HL-60 (cell line): Measurements from ENCODE around the gene AK5.

Source experiments
- DNase-seq, 2 experiments: peaks; one replicate each; pipeline ENCODE4 v3.0.0-alpha.2; 2010 to 2020; ENCODE audit warnings: low read depth in 1 of 2, low spot score in 1 of 2
- H3K27ac ChIP-seq: fragments of 250-450 bp; sonication (Bioruptor Pico); replicated peaks from 2 replicates; pipeline ENCODE4 v1.5.1; 2020; ENCODE audit warnings: mild to moderate bottlenecking, moderate library complexity
- H3K27me3 ChIP-seq: fragments of 250-450 bp; sonication (Bioruptor Pico); 2 replicates; pipeline ENCODE4 v1.5.1; 2021; ENCODE audit warnings: mild to moderate bottlenecking, moderate library complexity; ENCODE audit not compliant: insufficient read depth, poor library complexity, severe bottlenecking
- H3K4me3 ChIP-seq: replicated peaks from 2 replicates; pipeline ENCODE4 v1.5.1; 2011; ENCODE audit warnings: mild to moderate bottlenecking, control low read depth, low read length; ENCODE audit not compliant: insufficient read depth
- CTCF ChIP-seq: IDR thresholded peaks from one replicate; pipeline ENCODE4 v1.5.1; 2011; ENCODE audit warnings: low read length, control low read depth, inconsistent platforms; ENCODE audit not compliant: insufficient read depth
- GABPA ChIP-seq: IDR thresholded peaks from 2 replicates; pipeline ENCODE4 v1.6.1; 2012; ENCODE audit warnings: low read depth
- POLR2AphosphoS5 ChIP-seq: IDR thresholded peaks from 2 replicates; pipeline ENCODE4 v1.6.1; 2012; ENCODE audit warnings: low read depth
- SPI1 ChIP-seq: IDR thresholded peaks from 2 replicates; pipeline ENCODE4 v1.6.1; 2012; ENCODE audit warnings: low read depth, mild to moderate bottlenecking, borderline replicate concordance
- TF ChIP-seq, protein P1 (sequence below): IDR thresholded peaks from 2 replicates; pipeline ENCODE4 v1.6.1; 2012; ENCODE audit warnings: low read depth; ENCODE audit not compliant: insufficient replicate concordance

AK5 gene

GRCh38 chr1:77532641-77533040 lies 250.8 kb downstream of the AK5 start:
- TF ChIP-seq GABPA (no peak), SPI1 (no peak), CTCF (no peak), POLR2AphosphoS5 (no peak)
- TF ChIP-seq, protein P1, sequence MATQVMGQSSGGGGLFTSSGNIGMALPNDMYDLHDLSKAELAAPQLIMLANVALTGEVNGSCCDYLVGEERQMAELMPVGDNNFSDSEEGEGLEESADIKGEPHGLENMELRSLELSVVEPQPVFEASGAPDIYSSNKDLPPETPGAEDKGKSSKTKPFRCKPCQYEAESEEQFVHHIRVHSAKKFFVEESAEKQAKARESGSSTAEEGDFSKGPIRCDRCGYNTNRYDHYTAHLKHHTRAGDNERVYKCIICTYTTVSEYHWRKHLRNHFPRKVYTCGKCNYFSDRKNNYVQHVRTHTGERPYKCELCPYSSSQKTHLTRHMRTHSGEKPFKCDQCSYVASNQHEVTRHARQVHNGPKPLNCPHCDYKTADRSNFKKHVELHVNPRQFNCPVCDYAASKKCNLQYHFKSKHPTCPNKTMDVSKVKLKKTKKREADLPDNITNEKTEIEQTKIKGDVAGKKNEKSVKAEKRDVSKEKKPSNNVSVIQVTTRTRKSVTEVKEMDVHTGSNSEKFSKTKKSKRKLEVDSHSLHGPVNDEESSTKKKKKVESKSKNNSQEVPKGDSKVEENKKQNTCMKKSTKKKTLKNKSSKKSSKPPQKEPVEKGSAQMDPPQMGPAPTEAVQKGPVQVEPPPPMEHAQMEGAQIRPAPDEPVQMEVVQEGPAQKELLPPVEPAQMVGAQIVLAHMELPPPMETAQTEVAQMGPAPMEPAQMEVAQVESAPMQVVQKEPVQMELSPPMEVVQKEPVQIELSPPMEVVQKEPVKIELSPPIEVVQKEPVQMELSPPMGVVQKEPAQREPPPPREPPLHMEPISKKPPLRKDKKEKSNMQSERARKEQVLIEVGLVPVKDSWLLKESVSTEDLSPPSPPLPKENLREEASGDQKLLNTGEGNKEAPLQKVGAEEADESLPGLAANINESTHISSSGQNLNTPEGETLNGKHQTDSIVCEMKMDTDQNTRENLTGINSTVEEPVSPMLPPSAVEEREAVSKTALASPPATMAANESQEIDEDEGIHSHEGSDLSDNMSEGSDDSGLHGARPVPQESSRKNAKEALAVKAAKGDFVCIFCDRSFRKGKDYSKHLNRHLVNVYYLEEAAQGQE: no peak
- H3K27me3 ChIP-seq: no peaks in the 10 kb centered on the region
- no peak overlapping the region for H3K27ac ChIP-seq
- H3K4me3 ChIP-seq: no peak overlapping the region
- no peak for DNase-seq

DNA sequence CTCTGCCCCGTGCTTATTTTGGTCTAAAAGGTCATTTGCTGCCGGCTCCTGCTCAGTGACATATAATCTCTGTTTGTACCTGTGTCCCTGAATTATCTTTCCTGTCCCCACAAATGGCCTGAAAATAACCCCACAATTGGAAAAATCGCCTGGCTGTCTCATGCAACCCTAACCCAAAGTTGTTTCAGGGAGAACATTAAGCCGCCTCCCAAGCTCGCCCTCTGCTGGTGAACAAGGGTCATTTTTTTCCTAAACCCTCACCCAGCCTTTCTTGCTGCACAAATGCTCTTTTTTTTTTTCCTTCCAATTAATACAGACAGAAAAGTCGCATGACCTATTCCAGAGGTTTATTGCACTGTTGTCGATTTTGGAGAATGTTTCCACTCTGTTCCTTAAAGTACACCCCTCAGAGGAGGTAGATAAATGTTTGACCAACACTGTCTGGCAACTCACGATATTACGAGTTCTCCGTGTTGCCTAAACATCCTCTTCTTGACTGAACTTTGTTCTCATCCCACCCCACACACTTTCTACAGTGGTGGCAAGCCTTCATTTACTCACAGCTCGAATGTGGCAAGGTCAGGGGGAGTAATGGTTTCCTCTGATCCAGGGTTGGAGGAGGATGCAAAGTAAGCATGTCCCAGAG lies 252.0 kb downstream of the AK5 start:
- Histone ChIP-seq H3K27ac (peak overlapping the region; percentile 69), H3K4me3 (no peak overlapping the region), H3K27me3 (no peaks in the 10 kb centered on the region)
- DNase-seq: peak; percentile 60 to 76
- TF ChIP-seq, protein P1: no peak
- TF ChIP-seq CTCF: peak; percentile 65

GRCh38 chr1:77534456-77534855 lies 252.6 kb downstream of the AK5 start:
- Histone ChIP-seq H3K4me3 (no peak overlapping the region), H3K27ac (peak overlapping the region; percentile 69), H3K27me3 (no peaks in the 10 kb centered on the region)
- no peak for TF ChIP-seq GABPA
- TF ChIP-seq SPI1: peak; percentile 84
- peak; percentile 41 to 68 for DNase-seq

GRCh38 chr1:77536813-77537212 lies 255.0 kb downstream of the AK5 start:
- Histone ChIP-seq H3K27me3 (no peaks in the 10 kb centered on the region), H3K4me3 (no peak overlapping the region), H3K27ac (no peak overlapping the region)
- DNase-seq: no peak
- TF ChIP-seq CTCF (no peak), SPI1 (no peak), POLR2AphosphoS5 (no peak), GABPA (no peak)
- TF ChIP-seq, protein P1: no peak
